GM18951 (cell line): ENCODE measurements around the gene MRNIP.

Experiments used
- POLR2A ChIP-seq: IDR thresholded peaks from 4 replicates; pipeline ENCODE4 v1.6.1; 2011; ENCODE audit warnings: mild to moderate bottlenecking; ENCODE audit not compliant: insufficient read length, insufficient read depth; ENCODE audit errors: extremely low read depth
- in situ Hi-C: fragments of 300-500 bp; cut with MboI; formaldehyde crosslinking; loops from one replicate; pipeline ENCODE4 v1.12.0; 2022; ENCODE audit warnings: low sequenced_read_pairs, mixed read lengths, inconsistent platforms; ENCODE audit not compliant: unreplicated experiment

MRNIP gene

DNA sequence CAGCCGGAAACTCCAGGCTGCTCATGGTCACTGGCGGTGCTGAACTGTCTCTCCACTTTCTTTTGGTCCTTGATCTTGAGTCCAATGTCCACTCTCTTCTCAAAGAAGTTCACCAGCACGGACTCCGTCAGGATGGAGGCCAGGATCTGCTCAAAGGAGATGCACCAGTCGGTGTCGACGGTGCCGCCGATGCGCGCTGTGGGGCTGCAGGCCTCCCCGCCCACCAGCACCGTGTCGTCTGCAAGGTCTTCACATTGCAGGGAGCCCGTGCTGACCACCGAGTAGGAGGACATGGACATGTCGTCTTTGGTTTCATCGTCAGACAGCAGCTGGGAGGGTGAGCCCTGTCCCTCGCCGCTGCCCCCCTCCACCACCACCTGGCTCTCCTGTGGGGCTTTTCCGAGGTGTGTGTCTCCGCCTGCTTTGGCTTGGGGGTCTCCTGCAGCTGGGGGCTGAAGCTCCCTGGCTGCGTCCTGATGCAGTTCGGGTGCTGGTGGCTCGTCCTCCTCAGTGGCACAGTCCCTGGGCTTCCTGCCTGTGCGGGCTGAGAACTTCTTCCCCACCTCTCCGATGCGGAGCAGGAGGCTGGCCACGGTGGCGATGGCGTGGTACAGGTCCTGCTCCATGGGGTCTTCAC lies 5.0 kb upstream of the MRNIP start:
- TF ChIP-seq POLR2A, result no peak
- in situ Hi-C loops, result no loop called here

DNA sequence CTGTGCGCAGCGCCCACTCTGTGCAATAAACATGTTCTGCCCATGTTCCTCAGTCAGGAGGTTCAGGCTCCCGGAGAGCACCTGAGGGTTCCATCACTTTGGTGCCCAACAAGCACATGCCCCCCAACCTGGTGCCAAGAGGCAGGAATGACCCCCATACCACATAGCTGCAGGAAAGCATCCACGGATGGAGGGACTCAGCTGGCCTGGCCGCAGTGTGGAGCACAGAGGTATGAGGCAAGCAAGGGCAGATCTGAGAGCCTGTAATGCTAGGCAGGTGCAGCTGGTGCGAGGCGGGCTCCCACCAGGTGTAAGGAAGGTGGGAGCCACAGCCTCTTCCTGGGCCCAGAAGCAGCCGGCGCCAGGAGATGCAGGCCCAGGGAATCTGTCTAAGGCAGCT lies 4.3 kb upstream of the MRNIP start:
- no peak for TF ChIP-seq POLR2A
- in situ Hi-C loops, result no loop called here

DNA sequence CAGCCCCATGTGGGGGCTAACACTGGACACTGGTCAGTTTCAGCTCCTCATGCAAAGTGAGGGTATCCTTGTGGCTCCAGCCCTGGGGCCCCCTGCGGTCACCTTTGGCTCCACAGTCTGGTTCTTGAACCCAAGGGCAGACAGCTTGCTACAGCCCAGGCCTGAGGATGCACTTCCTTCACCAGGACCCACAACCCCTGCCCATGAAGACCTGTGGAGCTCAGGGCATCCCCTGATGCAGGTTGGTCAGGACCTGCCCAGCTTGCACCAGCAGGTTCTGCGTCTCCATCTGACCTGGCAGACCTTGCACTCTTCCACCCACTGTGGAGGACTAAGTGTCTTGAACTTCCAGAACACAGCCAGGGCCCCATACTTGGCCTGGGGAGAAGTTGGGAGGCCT lies 3.7 kb upstream of the MRNIP start:
- in situ Hi-C loops, result no loop called here
- TF ChIP-seq POLR2A, result no peak

DNA sequence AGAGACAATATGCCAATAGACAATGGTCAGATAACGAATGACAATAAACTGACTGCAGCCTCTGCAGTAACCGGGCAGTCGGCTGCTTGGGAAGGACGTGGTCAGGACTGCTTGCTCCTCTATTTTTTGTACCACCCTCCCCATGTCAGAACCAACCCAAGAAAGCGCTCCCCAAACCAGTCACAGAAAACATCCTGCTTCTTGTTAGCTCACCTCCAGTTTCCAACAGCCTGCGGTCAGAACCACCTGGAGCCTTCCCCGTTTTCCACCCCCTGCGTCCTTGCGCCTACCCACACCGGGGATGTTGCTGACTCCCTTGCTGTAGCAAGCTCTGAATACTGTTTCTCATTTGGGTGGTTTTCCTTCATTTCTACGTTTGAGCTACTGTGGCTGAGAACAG lies 1.7 kb upstream of the MRNIP start:
- in situ Hi-C loops, result no loop called here
- no peak for TF ChIP-seq POLR2A

DNA sequence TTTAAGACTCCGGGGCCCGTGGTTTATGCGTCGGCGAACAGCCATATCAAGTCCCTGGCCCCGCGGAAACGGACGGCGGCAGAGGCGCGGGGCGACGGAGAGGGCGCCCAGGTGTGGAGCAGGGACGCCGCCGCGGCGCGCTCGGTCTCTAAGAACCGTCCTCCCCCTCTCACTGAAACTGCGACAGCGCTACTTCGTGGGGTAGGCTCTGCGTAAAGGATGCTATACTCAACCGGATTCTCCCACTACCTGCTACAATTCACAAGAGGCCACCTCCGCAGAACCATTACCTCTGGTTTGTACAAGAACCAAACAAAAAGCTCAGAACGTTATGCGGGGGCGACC lies 404 bp downstream of the MRNIP start:
- no peak for TF ChIP-seq POLR2A
- in situ Hi-C loops, result no loop called here

DNA sequence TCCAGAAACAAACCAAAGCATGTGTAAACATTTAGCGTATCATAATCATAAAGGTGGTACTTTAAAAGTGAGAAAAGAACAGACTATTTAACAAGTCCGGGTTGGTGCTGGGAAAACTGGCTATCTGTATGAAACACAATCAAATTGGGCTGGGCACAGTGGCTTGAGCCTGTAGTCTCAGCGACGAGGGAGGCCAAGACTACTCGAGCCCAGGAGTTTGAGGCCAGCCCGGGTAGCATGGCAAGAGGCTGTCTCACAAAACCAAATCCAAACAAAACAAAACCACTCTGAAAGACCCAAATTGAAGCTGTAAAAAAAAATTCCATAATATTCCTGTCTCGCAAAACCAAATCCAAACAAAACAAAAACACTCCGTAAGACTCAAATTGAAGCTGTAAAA lies 4.3 kb downstream of the MRNIP start:
- in situ Hi-C loops, result no loop called here
- no peak for TF ChIP-seq POLR2A

DNA sequence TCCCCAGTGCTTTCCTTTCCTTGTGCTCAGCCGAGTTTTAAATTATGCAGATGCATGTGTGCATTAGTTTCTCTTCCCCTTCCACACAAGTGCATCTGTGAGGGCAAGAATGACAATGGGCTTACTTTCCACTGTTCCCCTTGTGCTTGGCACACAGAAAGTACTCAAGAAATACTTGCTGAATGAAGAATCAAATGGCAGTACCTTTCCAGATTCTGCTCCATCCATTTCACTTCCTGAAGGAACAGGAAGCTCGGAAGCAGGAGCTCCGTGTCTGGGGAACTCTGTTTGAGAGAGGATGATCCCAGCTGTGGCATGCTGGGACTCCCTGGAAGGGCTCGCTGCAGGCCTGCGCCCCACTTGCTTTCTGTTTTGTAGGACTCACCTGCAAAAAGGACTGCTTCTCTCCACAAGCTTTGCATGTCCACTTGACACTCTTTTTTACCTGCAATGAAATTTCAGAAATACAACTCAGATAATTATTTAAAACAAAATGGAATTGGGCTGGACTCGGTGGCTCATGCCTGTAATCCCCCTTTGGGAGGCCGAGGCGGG lies 5.5 kb downstream of the MRNIP start:
- TF ChIP-seq POLR2A, result no peak
- in situ Hi-C loops, result no loop called here

DNA sequence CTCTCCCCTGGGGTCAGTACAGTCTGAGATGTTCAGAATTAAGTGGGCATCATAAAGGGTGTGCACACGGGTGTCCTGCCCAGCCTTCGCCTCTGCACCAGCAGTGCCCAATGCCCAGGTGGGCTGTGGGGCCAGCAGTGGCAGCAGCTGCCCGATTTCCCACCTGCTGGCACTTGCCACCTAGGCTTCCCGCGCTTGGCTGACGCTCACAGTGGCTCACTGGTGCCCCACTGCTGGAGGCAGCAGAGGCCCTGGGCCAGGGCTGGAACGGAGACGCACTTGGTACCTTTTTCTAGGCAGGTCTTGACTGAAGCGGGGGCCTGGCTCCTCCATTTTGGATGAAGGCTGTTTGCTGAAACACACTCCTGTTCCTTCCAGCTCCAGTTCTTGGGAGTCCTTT lies 17.0 kb downstream of the MRNIP start:
- no peak for TF ChIP-seq POLR2A
- in situ Hi-C loops, result no loop called here

DNA sequence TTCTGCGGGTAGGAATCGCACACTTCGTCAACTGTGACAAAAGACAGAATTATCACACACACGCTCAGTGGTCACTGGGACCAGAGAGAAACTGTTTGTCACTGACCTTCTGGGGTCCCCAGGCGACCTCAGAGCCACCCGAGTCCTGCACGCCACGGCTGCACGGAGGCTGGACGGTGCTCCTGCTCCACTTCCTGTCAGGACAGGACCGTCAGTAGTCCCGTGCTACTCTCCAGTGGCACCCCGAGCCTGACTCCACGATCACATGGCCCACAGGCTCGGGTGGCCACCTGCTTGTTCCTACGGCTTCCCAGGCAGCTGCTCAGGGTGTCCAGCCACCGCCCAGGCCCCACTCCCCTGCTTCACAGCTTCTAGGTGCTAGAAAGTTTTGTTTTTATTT lies 17.9 kb downstream of the MRNIP start:
- in situ Hi-C loops, result no loop called here
- TF ChIP-seq POLR2A, result no peak

DNA sequence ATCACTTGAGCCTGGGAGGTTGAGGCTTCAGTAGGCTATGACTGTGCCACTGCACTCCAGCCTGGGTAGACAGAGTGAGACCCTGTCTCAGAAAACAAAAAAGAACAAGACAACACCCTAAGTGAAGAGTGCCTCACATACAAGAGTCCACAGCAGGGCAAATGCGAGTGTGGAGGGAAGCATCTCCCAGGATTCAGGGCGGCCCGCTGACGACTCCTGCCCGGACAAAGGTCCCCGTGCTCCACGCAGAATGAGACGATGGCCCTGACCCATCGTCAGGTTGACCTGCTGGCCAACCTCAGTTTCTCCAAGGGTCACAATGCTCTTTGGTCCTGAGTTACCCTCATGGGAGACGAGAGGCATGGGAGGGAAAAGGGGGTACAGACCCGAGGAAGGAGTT lies 18.3 kb downstream of the MRNIP start:
- no peak for TF ChIP-seq POLR2A
- in situ Hi-C loops, result no loop called here

DNA sequence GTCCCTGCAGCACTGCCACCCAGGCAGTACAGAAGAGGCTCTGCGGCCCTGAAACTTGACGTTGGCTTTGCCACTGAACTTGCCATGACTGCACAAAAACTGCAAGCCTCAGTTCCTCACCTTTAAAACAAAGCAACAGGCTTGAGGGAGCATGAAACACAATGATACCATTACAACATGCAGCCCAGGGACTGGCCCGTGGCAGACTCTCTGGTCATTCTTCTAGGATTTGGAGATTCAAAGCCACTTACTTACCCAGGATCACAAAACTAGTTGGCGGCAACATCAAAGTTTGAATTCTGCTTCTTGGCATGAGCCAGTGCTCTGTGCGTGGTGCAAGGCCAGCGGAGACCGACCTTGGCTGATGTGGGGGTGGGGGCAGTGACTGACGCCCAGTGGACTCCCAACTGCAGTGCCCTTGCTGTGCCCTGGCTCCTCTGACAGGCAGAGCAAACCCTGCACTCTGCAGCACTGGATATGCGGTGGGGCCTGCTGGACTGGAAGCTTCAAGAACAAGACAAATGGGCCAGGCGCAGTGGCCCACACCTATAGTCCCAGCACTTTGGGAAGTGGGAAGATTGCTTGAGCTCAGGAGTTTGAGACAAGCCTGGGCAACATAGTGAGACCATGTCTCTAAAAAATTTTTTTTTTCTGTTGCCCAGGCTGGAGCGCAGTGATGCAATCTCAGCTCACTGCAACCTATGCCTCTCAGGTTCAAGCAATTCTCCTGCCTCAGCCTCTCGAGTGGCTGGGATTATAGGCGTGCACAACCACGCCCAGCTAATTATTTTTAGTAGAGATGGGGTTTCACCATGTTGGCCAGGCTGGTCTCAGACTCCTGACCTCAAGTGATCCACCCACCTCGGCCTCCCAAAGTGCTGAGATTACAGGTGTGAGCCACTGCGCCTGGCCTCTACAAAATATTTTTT lies 19.0 kb downstream of the MRNIP start:
- no peak for TF ChIP-seq POLR2A
- in situ Hi-C loops, result no loop called here

DNA sequence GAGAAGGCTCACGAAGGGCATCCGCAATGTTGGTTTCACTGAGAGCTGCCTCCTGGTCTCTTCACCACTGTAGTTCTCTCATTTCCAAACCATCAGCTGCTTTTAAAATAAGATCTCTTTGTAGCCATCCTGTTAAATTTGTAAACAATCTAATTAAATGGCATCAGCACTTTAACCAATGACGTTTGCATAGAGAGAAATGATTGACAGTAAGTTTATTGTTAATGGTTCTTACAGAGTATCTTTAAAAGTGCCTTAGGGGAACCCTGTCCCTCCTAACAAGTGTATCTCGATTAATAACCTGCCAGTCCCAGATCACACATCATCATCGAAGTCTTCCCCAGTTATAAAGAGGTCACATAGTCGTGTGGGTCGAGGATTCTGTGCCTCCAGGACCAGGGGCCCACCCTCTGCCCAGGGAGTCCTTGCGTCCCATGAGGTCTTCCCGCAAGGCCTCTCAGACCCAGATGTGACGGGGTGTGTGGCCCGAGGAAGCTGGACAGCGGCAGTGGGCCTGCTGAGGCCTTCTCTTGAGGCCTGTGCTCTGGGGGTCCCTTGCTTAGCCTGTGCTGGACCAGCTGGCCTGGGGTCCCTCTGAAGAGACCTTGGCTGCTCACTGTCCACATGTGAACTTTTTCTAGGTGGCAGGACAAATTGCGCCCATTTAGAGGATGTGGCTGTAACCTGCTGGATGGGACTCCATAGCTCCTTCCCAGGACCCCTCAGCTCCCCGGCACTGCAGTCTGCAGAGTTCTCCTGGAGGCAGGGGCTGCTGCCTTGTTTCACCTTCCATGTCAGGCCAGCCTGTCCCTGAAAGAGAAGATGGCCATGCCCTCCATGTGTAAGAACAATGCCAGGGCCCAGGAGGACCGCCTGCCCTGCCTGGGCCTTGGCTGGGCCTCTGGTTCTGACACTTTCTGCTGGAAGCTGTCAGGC lies 21.3 kb downstream of the MRNIP start:
- TF ChIP-seq POLR2A, result no peak
- in situ Hi-C loops, result no loop called here
